Measurements from ENCODE around the gene EXOC2. TPM values are rescaled to one million over a fixed set of nuclear protein-coding genes. Genes with fewer than 3 reads are reported as not detected.
"Not testable (repeated sequence)": the region's sequence is repeated elsewhere in the genome, so short reads cannot be mapped to it uniquely, and the experiment has no call there.

EXOC2 gene
- total RNA-seq, 4 donors from 2014 or later = 19.5 to 23.6 (median 20.9) TPM

DNA sequence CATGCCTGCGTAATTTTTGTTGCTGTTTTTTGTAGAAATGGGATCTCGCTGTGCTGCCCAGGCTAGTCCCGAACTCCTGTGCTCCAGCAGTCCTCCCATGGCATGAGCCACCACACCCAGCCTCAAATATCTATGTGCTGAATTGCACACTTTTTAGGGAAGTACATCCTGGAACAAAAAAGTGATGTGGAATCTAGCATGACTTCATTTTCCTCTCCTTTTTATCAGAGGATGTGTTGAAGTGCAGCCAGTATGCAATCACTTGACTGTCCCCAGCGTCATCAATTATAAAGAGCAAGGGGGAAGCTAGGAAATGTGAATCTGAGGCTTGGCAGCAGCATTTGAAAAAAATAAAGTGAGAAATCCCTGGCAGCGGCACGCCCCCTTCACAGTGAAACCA, 6.4 kb upstream of the EXOC2 start:
- TF ChIP-seq, protein P1, sequence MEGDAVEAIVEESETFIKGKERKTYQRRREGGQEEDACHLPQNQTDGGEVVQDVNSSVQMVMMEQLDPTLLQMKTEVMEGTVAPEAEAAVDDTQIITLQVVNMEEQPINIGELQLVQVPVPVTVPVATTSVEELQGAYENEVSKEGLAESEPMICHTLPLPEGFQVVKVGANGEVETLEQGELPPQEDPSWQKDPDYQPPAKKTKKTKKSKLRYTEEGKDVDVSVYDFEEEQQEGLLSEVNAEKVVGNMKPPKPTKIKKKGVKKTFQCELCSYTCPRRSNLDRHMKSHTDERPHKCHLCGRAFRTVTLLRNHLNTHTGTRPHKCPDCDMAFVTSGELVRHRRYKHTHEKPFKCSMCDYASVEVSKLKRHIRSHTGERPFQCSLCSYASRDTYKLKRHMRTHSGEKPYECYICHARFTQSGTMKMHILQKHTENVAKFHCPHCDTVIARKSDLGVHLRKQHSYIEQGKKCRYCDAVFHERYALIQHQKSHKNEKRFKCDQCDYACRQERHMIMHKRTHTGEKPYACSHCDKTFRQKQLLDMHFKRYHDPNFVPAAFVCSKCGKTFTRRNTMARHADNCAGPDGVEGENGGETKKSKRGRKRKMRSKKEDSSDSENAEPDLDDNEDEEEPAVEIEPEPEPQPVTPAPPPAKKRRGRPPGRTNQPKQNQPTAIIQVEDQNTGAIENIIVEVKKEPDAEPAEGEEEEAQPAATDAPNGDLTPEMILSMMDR (IDR thresholded peaks at IDR 0.05) = no peak
- TF ChIP-seq POLR2A (IDR thresholded peaks at IDR 0.05) = no peak
- no peak for DNase-seq (ENCODE audit: low spot score in 2 of 2)
- WGBS, 2 donors = 71 to 75% methylated on average over 6 of the region's 6 CpGs
- intact Hi-C loops (cut with DNase I; ENCODE audit: low total_unique reads) = no loop called here
- H3K4me3 ChIP-seq (ENCODE audit: low read depth, poor library complexity, severe bottlenecking) = no peak overlapping the region

DNA sequence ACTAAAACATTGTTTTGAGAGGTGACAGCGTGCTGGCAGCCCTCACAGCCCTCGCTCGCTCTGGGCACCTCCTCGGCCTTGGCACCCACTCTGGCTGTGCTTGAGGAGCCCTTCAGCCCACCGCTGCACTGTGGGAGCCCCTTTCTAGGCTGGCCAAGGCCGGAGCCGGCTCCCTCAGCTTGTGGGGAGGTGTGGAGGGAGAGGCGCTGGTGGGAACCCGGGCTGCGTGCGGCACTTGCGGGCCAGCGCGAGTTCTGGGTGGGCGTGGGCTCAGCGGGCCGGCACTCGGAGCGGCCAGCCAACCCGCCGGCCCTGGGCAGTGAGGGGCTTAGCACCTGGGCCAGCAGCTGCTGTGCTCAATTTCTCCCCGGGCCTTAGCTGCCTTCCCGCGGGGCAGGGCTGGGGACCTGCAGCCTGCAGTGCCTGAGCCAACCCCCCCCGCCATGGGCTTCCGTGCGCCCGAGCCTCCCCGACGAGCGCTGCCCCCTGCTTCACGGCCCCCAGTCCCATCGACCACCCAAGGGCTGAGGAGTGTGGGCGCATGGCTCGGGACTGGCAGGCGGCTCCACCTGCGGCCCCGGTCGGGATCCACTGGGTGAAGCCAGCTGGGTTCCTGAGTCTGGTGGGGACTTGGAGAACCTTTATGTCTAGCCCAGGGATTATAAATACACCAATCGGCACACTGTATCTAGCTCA, 1.6 kb upstream of the EXOC2 start:
- 95 to 96% methylated on average over 36 to 37 of the region's 40 CpGs for WGBS, 2 donors
- intact Hi-C loops (cut with DNase I; ENCODE audit: low total_unique reads); H3K4me3 ChIP-seq (ENCODE audit: low read depth, poor library complexity, severe bottlenecking); DNase-seq (ENCODE audit: low spot score in 2 of 2): not testable (repeated sequence)

DNA sequence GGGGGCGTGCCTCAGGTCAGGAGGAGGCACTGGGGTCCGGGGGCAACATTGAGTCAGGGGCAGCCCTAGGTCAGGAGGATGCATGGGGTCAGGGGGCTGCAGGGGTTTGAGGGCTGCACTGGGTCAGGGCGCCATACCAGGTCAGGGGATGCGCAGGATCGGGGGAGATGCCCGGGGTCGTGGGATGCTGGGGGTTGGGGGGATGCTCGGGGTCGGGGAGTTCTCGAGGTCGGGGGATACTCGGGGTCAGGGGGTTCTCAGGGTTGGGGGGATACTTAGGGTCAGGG, 727 bp upstream of the EXOC2 start:
- 86% methylated on average over 12 of the region's 12 CpGs for WGBS, 2 donors
- TF ChIP-seq, protein P1 (IDR thresholded peaks at IDR 0.05) = no peak
- no peak for TF ChIP-seq POLR2A (IDR thresholded peaks at IDR 0.05)
- no peak for DNase-seq (ENCODE audit: low spot score in 2 of 2)
- intact Hi-C loops (cut with DNase I; ENCODE audit: low total_unique reads) = no loop called here
- H3K4me3 ChIP-seq (ENCODE audit: low read depth, poor library complexity, severe bottlenecking) = no peak overlapping the region

DNA sequence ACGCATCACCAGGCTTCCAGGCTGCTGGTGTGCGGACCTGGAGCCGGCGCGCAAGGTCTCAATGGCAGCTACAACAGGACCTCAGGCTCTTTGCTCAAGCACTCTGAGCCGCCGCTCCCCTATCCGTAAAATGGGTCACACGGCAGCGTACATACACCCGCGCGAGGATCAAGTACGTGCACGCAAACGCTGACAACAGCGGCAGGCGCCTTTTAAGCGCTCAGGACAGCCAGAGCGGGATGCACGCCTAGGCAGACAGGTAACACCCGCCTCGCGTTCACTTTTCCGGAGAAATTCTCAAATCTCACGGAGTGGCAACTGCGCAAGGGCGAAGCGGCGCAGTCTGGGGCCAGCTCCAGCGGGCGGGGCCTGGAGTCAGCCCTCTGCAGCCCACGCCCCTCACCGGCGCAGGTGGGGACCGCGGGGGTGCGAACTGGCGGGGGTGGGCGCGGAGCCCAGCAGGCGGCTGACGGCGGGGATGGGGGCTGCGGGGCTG, 535 bp downstream of the EXOC2 start:
- DNase-seq (ENCODE audit: low spot score in 2 of 2) = peak in 1 of 2 donors; percentile 85
- TF ChIP-seq, protein P1 (IDR thresholded peaks at IDR 0.05) = no peak
- TF ChIP-seq POLR2A (IDR thresholded peaks at IDR 0.05) = no peak
- 1 to 2% methylated on average over 33 to 42 of the region's 45 CpGs for WGBS, 2 donors
- intact Hi-C loops (cut with DNase I; ENCODE audit: low total_unique reads) = no loop called here
- H3K4me3 ChIP-seq (ENCODE audit: low read depth, poor library complexity, severe bottlenecking) = peak overlapping the region; percentile 71

DNA sequence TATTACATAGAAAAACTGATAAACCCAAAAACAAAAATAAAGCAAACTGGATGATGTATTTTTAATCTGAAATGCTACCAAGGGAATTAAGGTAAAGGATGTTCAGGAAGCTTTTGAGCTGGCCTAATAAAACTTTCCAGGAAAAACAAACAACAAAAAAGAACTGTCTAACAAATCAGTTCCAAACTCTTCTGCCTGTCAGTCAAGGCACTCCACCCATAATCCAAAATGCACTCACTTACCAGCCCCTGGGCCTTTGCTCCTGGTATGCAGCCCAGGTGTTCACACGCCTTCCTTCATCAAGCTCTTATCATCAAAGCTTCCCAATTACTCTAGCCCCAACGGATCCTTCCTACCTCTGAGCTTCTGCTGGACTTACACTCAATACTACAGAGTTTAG, 3.7 kb downstream of the EXOC2 start:
- no peak for TF ChIP-seq POLR2A (IDR thresholded peaks at IDR 0.05)
- TF ChIP-seq, protein P1 (IDR thresholded peaks at IDR 0.05) = no peak
- H3K4me3 ChIP-seq (ENCODE audit: low read depth, poor library complexity, severe bottlenecking) = no peak overlapping the region
- WGBS, 2 donors = 32 to 36% methylated on average over 2 of the region's 2 CpGs
- no peak for DNase-seq (ENCODE audit: low spot score in 2 of 2)
- intact Hi-C loops (cut with DNase I; ENCODE audit: low total_unique reads) = no loop called here

DNA sequence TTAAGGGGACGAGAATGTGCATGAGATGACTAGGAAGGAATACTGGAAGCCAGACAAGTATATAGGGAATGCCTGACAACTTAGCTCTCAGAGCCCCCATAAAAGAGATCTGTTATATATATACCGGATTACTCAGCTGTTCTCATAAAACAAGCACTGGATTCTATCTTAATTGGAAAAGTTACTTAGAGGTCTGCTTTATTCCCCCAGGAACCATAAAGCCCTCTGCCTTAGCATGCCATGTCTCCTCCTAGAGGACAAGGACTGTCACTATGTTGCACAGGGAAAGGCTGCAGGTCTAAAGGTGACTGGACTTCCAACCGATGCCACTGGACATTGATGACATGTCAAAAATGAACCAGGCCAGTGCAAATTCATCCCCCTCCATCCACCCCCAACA, 6.4 kb downstream of the EXOC2 start:
- 83 to 84% methylated on average over 3 of the region's 3 CpGs for WGBS, 2 donors
- intact Hi-C loops (cut with DNase I; ENCODE audit: low total_unique reads) = no loop called here
- no peak overlapping the region for H3K4me3 ChIP-seq (ENCODE audit: low read depth, poor library complexity, severe bottlenecking)
- no peak for DNase-seq (ENCODE audit: low spot score in 2 of 2)
- TF ChIP-seq POLR2A (IDR thresholded peaks at IDR 0.05) = no peak
- TF ChIP-seq, protein P1 (IDR thresholded peaks at IDR 0.05) = no peak

Data from lower leg skin (tissue), 4 donors.